ENCODE measurements around the gene UPK3BL1.
"Not testable (repeated sequence)": the region's sequence is repeated elsewhere in the genome, so short reads cannot be mapped to it uniquely, and the experiment has no call there.

The UPK3BL1 gene

GRCh38 chr7:102647813-102648212, 5.2 kb upstream of the UPK3BL1 start:
- DNase-seq (ENCODE audit: low read depth, low spot score); H3K9ac ChIP-seq (ENCODE audit: insufficient read length); H3K9me3 ChIP-seq (ENCODE audit: low read depth, low read length); H3K4me3 ChIP-seq; H3K36me3 ChIP-seq (ENCODE audit: insufficient read depth, low read length); H3K27ac ChIP-seq: not testable (repeated sequence)

DNA sequence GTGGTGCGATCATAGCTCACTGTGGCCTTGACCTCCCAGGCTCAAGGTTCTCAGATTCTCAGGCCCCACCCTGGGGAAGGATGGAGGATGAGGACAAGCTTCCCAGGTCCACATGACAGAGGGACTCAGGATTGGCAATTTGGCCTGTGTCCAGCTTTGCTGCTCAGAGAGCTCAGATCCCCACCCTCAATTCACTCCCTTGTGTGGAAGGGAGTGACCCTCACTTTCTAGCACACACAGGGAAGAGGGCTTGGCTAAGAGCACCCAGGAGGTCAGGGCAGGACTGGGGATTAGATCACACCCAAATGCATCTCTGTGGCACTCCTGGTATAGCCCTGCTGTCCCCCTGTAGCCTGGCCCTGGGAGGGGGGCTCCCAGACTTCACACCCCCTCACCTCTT, 813 bp upstream of the UPK3BL1 start:
- H3K36me3 ChIP-seq (ENCODE audit: insufficient read depth, low read length); H3K9me3 ChIP-seq (ENCODE audit: low read depth, low read length); DNase-seq (ENCODE audit: low read depth, low spot score); H3K27ac ChIP-seq; H3K4me3 ChIP-seq; H3K9ac ChIP-seq (ENCODE audit: insufficient read length): not testable (repeated sequence)

- H3K27ac ChIP-seq; H3K9me3 ChIP-seq (ENCODE audit: low read depth, low read length); H3K4me3 ChIP-seq; H3K36me3 ChIP-seq (ENCODE audit: insufficient read depth, low read length); H3K9ac ChIP-seq (ENCODE audit: insufficient read length); DNase-seq (ENCODE audit: low read depth, low spot score): not testable (repeated sequence)
These were observed 3.7 kb downstream of the UPK3BL1 start for GRCh38 chr7:102638848-102639247.

GRCh38 chr7:102636956-102637355, 5.6 kb downstream of the UPK3BL1 start:
- not testable (repeated sequence) for H3K27ac ChIP-seq; H3K36me3 ChIP-seq (ENCODE audit: insufficient read depth, low read length); H3K4me3 ChIP-seq; DNase-seq (ENCODE audit: low read depth, low spot score); H3K9ac ChIP-seq (ENCODE audit: insufficient read length); H3K9me3 ChIP-seq (ENCODE audit: low read depth, low read length)

- not testable (repeated sequence) for DNase-seq (ENCODE audit: low read depth, low spot score); H3K27ac ChIP-seq; H3K9ac ChIP-seq (ENCODE audit: insufficient read length); H3K9me3 ChIP-seq (ENCODE audit: low read depth, low read length); H3K36me3 ChIP-seq (ENCODE audit: insufficient read depth, low read length); H3K4me3 ChIP-seq
These were observed 7.2 kb downstream of the UPK3BL1 start for GRCh38 chr7:102635354-102635753.

- not testable (repeated sequence) for H3K36me3 ChIP-seq (ENCODE audit: insufficient read depth, low read length); H3K27ac ChIP-seq; H3K4me3 ChIP-seq; H3K9ac ChIP-seq (ENCODE audit: insufficient read length); H3K9me3 ChIP-seq (ENCODE audit: low read depth, low read length); DNase-seq (ENCODE audit: low read depth, low spot score)
These were observed 8.3 kb downstream of the UPK3BL1 start for GRCh38 chr7:102634299-102634698.

DNA sequence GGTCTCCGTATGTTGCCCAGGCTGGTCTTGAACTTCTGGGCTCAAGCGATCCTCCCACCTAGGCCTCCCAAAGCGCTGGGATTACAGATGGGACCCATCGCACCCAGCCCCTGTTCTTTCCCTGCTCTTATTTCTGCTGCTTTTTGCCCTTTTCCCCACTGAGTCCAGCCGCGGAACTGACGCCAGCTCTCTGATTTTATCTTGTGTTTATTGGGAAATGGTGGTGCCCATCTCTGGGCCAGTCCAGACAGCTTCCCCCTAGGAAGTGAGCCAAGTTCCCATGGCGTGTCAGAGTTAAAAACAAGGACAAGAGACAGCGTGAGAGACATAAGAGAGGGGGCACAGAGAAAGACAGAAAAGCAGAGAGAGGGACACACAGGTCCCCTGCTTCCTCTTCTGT, 12.0 kb downstream of the UPK3BL1 start:
- not testable (repeated sequence) for H3K36me3 ChIP-seq (ENCODE audit: insufficient read depth, low read length); DNase-seq (ENCODE audit: low read depth, low spot score); H3K9me3 ChIP-seq (ENCODE audit: low read depth, low read length); H3K27ac ChIP-seq; H3K4me3 ChIP-seq; H3K9ac ChIP-seq (ENCODE audit: insufficient read length)

- not testable (repeated sequence) for DNase-seq (ENCODE audit: low read depth, low spot score); H3K36me3 ChIP-seq (ENCODE audit: insufficient read depth, low read length); H3K4me3 ChIP-seq; H3K9ac ChIP-seq (ENCODE audit: insufficient read length); H3K9me3 ChIP-seq (ENCODE audit: low read depth, low read length); H3K27ac ChIP-seq
These were observed 15.2 kb downstream of the UPK3BL1 start for GRCh38 chr7:102627271-102627904.

- not testable (repeated sequence) for H3K9me3 ChIP-seq (ENCODE audit: low read depth, low read length); H3K9ac ChIP-seq (ENCODE audit: insufficient read length); H3K27ac ChIP-seq; DNase-seq (ENCODE audit: low read depth, low spot score); H3K4me3 ChIP-seq; H3K36me3 ChIP-seq (ENCODE audit: insufficient read depth, low read length)
These were observed 24.5 kb downstream of the UPK3BL1 start for GRCh38 chr7:102618122-102618521.

DNA sequence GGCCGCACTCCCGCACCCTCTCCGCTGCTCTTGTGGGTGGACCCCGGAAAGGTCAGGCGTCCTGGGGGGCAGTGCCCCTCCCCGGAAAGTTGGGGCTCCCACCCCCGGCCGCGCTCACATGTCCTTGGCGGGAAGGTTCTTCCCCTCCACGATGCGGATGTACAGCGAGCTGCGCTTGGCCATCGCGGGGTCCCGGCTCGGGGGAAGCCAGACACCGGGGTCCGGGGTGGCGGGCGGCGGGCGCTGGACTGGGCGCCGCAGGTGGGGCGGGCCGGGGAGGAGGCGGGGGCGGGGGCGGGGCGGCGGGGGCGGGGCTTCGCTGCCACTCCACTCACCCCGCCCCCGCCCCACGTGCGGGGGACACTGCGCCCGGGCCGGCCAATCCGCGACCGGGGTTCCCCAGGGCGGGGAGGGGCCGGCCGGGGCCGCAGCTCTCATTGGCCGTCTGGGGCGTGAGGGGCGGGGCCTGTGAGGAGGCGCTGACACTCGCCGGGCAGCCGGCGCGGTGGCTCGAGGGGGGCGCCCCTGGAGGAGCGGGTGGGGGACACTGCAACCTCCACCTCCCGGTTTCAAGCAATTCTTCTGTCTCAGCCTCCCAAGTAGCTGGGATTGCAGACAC, 26.0 kb downstream of the UPK3BL1 start, which contains the start of gene RASA4:
Gene RASA4 (minus strand): TSS at position 250 of the 619 bp plus-strand sequence. CDS start 67 bp downstream, at position 183.
- H3K4me3 ChIP-seq; H3K9ac ChIP-seq (ENCODE audit: insufficient read length); DNase-seq (ENCODE audit: low read depth, low spot score); H3K36me3 ChIP-seq (ENCODE audit: insufficient read depth, low read length); H3K27ac ChIP-seq; H3K9me3 ChIP-seq (ENCODE audit: low read depth, low read length): not testable (repeated sequence)

GRCh38 chr7:102615930-102616329, 26.7 kb downstream of the UPK3BL1 start:
- DNase-seq (ENCODE audit: low read depth, low spot score); H3K4me3 ChIP-seq; H3K9me3 ChIP-seq (ENCODE audit: low read depth, low read length): not testable (repeated sequence)

GRCh38 chr7:102614873-102615272, 27.7 kb downstream of the UPK3BL1 start:
- not testable (repeated sequence) for H3K9me3 ChIP-seq (ENCODE audit: low read depth, low read length); H3K4me3 ChIP-seq; H3K9ac ChIP-seq (ENCODE audit: insufficient read length); DNase-seq (ENCODE audit: low read depth, low spot score); H3K27ac ChIP-seq; H3K36me3 ChIP-seq (ENCODE audit: insufficient read depth, low read length)

More at GRCh38 chr7:102615930-102616329, 26.7 kb downstream of the UPK3BL1 start:
- H3K9ac ChIP-seq (ENCODE audit: insufficient read length); H3K36me3 ChIP-seq (ENCODE audit: insufficient read depth, low read length); H3K27ac ChIP-seq: not testable (repeated sequence)

GRCh38 chr7:102614346-102614697, 28.3 kb downstream of the UPK3BL1 start:
- H3K9me3 ChIP-seq (ENCODE audit: low read depth, low read length); H3K27ac ChIP-seq; H3K9ac ChIP-seq (ENCODE audit: insufficient read length); DNase-seq (ENCODE audit: low read depth, low spot score); H3K36me3 ChIP-seq (ENCODE audit: insufficient read depth, low read length); H3K4me3 ChIP-seq: not testable (repeated sequence)

GRCh38 chr7:102613575-102614345, 28.8 kb downstream of the UPK3BL1 start:
- not testable (repeated sequence) for DNase-seq (ENCODE audit: low read depth, low spot score); H3K9ac ChIP-seq (ENCODE audit: insufficient read length); H3K36me3 ChIP-seq (ENCODE audit: insufficient read depth, low read length); H3K4me3 ChIP-seq; H3K9me3 ChIP-seq (ENCODE audit: low read depth, low read length); H3K27ac ChIP-seq
